A172 (cell line): Measurements from ENCODE around the gene GLCE. TPM values are rescaled to one million over a fixed set of nuclear protein-coding genes. Genes with fewer than 3 reads are reported as not detected.

ENCODE experiments used
- DNase-seq: peaks from one replicate; pipeline ENCODE4 v3.0.0-alpha.2; 2015; ENCODE audit warnings: low spot score
- total RNA-seq: library from RNA; depleted of rRNA; stranded (reverse); fragments of >200 nt; shearing (Covaris generic); gene quantifications from 2 replicates; pipeline ENCODE4 v1.2.3, GENCODE V29; 2014; rRNA removed

The GLCE gene
- total RNA-seq, 1 experiment from 2014 or later: 17.8 TPM

GRCh38 chr15:69319384-69320375 lies 159.2 kb downstream of the GLCE start:
- no peak for DNase-seq

DNA sequence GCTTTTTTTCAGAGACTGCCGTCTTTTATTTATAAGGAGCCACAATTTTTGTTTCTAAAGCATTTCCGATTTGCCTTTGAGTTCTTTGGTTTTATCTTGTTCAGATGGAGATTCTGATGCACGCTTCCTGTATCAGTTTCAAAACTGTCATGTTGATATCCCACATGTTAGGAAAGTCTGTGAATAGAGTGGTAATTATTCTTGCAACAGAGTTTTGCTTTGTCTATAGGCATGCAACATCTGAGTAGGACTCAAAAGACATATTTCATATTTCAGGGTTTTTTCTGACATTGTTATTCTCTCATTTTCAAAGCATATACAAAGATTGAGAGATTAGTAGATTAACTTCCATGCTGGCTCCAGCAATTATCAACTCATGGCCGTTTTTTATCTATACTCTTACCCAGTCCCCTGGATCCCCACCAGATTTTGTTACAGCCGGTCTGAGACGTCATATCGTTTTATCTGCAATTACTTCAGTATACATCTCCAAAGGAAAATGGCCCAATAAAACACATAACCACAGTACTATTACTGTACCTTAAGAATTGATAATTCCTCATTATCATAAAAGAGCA lies 160.6 kb downstream of the GLCE start:
- DNase-seq: no peak

Other genes with a start within 250 kb of the GLCE start
- not detected in 2 replicates for gene SPESP1, start 230.1 kb upstream of the GLCE start, total RNA-seq
- not detected in 2 replicates for gene NOX5, start 145.9 kb upstream of the GLCE start, total RNA-seq
- 5.3 and 9.2 TPM in 2 replicates for gene PAQR5, start 138.3 kb downstream of the GLCE start, total RNA-seq